Upper lobe of left lung (tissue), 4 donors: ENCODE results near the gene ATOH7.
"Not testable (repeated sequence)": the region's sequence is repeated elsewhere in the genome, so short reads cannot be mapped to it uniquely, and the experiment has no call there.

ENCODE experiments used
- EP300 ChIP-seq, 4 donors: sonication (generic); formaldehyde crosslinking; IDR thresholded peaks; one replicate each; pipeline ENCODE4 v1.5.1; 2017; ENCODE audit warnings: antibody characterized with exemption in 4 of 4, control low read depth in 2 of 4
- POLR2A ChIP-seq, 4 donors: fragments of 450-650 bp; IDR thresholded peaks; one replicate each; pipeline ENCODE4 v1.5.1; 2016 to 2017; ENCODE audit warnings: antibody characterized with exemption in 4 of 4, mild to moderate bottlenecking in 2 of 4
- POLR2AphosphoS5 ChIP-seq, 2 donors: sonication (generic); formaldehyde crosslinking; IDR thresholded peaks; one replicate each; pipeline ENCODE4 v1.5.1; 2017; ENCODE audit warnings: antibody characterized with exemption in 2 of 2
- TF ChIP-seq, protein P1 (sequence below), 6 experiments: fragments of 450-650 bp in 4 of 6; fragments of 200-600 bp in 2 of 6; sonication (generic) in 2 of 6; IDR thresholded peaks; one replicate each; pipeline ENCODE4 v1.5.1; 2016 to 2019; ENCODE audit warnings: antibody characterized with exemption in 6 of 6

DNA sequence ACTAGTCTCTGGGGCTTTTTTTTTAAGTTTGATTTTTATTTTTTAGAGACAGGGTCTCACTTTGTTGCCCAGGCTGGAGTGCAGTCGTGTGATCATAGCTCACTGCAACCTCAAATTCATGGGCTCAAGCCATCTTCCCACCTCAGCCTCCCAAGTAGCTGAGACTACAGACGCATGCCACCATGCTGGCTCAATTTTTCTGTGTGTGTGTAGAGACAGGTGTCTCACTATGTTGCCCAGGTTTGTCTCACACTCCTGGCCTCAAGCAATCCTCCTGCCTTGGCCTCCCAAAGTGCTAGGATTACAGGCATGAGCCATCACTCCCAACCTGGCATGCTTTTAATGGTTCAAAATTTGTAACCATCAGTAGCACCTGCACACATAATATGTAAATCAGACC is 36.1 kb downstream of the ATOH7 start:
- TF ChIP-seq, protein P1, sequence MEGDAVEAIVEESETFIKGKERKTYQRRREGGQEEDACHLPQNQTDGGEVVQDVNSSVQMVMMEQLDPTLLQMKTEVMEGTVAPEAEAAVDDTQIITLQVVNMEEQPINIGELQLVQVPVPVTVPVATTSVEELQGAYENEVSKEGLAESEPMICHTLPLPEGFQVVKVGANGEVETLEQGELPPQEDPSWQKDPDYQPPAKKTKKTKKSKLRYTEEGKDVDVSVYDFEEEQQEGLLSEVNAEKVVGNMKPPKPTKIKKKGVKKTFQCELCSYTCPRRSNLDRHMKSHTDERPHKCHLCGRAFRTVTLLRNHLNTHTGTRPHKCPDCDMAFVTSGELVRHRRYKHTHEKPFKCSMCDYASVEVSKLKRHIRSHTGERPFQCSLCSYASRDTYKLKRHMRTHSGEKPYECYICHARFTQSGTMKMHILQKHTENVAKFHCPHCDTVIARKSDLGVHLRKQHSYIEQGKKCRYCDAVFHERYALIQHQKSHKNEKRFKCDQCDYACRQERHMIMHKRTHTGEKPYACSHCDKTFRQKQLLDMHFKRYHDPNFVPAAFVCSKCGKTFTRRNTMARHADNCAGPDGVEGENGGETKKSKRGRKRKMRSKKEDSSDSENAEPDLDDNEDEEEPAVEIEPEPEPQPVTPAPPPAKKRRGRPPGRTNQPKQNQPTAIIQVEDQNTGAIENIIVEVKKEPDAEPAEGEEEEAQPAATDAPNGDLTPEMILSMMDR (IDR thresholded peaks at IDR 0.05), result not testable (repeated sequence)
- TF ChIP-seq POLR2A, POLR2AphosphoS5, EP300 (IDR thresholded peaks at IDR 0.05): not testable (repeated sequence)
